ENCODE data around the gene C10orf90.

DNA sequence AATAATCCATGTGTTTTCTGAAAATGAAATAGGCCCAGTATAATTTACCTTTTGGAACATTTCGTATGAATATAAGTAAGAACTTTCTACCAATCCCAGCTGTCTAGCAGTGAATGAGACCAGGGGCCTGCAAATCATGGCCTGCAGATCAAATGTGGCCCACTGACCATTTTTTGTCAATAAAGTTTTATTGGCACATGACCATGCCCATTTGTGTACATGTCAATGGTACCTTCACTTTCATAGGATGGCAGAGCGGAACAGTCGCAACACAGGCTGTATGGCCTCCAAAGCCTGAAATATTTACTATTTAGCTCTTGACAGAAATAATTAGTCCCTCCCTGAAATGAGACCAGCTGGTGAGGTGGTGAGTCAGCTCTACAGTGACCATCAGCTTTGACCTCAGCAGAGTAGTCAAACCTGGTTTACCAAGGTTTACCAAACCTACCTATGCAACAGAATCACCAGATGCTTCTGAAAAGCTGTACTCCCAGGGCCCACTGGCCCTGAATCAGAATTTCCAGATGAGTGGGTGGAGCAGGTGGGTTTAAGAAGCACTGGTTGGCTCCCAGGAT lies 13.8 kb upstream of the C10orf90 start:
- TF ChIP-seq, protein P1, sequence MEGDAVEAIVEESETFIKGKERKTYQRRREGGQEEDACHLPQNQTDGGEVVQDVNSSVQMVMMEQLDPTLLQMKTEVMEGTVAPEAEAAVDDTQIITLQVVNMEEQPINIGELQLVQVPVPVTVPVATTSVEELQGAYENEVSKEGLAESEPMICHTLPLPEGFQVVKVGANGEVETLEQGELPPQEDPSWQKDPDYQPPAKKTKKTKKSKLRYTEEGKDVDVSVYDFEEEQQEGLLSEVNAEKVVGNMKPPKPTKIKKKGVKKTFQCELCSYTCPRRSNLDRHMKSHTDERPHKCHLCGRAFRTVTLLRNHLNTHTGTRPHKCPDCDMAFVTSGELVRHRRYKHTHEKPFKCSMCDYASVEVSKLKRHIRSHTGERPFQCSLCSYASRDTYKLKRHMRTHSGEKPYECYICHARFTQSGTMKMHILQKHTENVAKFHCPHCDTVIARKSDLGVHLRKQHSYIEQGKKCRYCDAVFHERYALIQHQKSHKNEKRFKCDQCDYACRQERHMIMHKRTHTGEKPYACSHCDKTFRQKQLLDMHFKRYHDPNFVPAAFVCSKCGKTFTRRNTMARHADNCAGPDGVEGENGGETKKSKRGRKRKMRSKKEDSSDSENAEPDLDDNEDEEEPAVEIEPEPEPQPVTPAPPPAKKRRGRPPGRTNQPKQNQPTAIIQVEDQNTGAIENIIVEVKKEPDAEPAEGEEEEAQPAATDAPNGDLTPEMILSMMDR (IDR thresholded peaks at IDR 0.05; ENCODE audit: low read depth, low read length, poor library complexity, severe bottlenecking), result no peak
- TF ChIP-seq EZH2phosphoT487 (IDR thresholded peaks at IDR 0.05; ENCODE audit: borderline replicate concordance, low read length), result no peak

Data from DOHH2 (cell line).